ENCODE data around the gene SMAD1.

GRCh38 chr4:145436796-145437195 is 44.9 kb upstream of the SMAD1 start:
- TF ChIP-seq FOXA1 (IDR thresholded peaks at IDR 0.05): no peak
- TF ChIP-seq FOXM1 (IDR thresholded peaks at IDR 0.05; ENCODE audit: borderline replicate concordance): no peak
- TF ChIP-seq ARNT (IDR thresholded peaks at IDR 0.05): no peak
- TF ChIP-seq ZNF384 (IDR thresholded peaks at IDR 0.05): no peak
- no peak for TF ChIP-seq SUZ12 (IDR thresholded peaks at IDR 0.05)
- no peak for TF ChIP-seq NFRKB (IDR thresholded peaks at IDR 0.05)
- no peak for TF ChIP-seq BHLHE40 (IDR thresholded peaks at IDR 0.05; ENCODE audit: borderline replicate concordance)
- no peak for TF ChIP-seq LEF1 (IDR thresholded peaks at IDR 0.05; ENCODE audit: borderline replicate concordance)
- no peak for TF ChIP-seq CTBP1 (IDR thresholded peaks at IDR 0.05; ENCODE audit: borderline replicate concordance)
- no peak for TF ChIP-seq SP1 (IDR thresholded peaks at IDR 0.05)
- no peak for TF ChIP-seq PKNOX1 (IDR thresholded peaks at IDR 0.05)
- TF ChIP-seq ELF4 (IDR thresholded peaks at IDR 0.05): no peak
- TF ChIP-seq FOXK2 (IDR thresholded peaks at IDR 0.05): no peak
